IMR-90 (cell line): ENCODE measurements around the gene GGN. TPM values are rescaled to one million over a fixed set of nuclear protein-coding genes. Genes with fewer than 3 reads are reported as not detected.

Experiments
- ATAC-seq: fragments of 200-7000 bp; cut with Tn5 transposase; 2 replicates; pipeline ENCODE4 v1.9.1; 2020; ENCODE audit warnings: low read depth, mild to moderate bottlenecking, moderate library complexity
- BruUV-seq: library from RNA; stranded (reverse); fragments of 400-500 nt; replicated peaks from 2 replicates; lab custom pipeline; 2021; lab: Mats Ljungman, UMichigan
- CTCF ChIA-PET: fragments of 300-600 bp; formaldehyde crosslinking; extraction: SDS; loops from one replicate; lab custom pipeline; 2021; ENCODE audit warnings: antibody characterized with exemption; lab: Yijun Ruan, JAX
- POLR2A ChIA-PET: fragments of 300-600 bp; sonication (Branson Sonifier 250); formaldehyde crosslinking; loops from one replicate; lab custom pipeline; 2022; ENCODE audit warnings: antibody characterized with exemption; ENCODE audit not compliant: unreplicated experiment; lab: Charles Lee
- DNase-seq: peaks from one replicate; pipeline ENCODE4 v3.0.0; 2013
- H2AFZ ChIP-seq: replicated peaks from 2 replicates; pipeline ENCODE3; 2013; ENCODE audit warnings: low read length, mild to moderate bottlenecking; ENCODE audit not compliant: poor library complexity
- H2AK5ac ChIP-seq: 2 replicates; pipeline ENCODE4 v1.6.1; 2013; ENCODE audit warnings: low read depth, low read length, inconsistent platforms
- H2AK9ac ChIP-seq: replicated peaks from 2 replicates; pipeline ENCODE3; 2013; ENCODE audit warnings: mild to moderate bottlenecking, low read depth, low read length, moderate library complexity; ENCODE audit not compliant: poor library complexity
- H2BK120ac ChIP-seq: 2 replicates; pipeline ENCODE4 v1.6.1; 2013; ENCODE audit warnings: low read depth, low read length, inconsistent platforms
- H2BK15ac ChIP-seq: 3 replicates; pipeline ENCODE4 v1.6.1; 2013; ENCODE audit warnings: low read depth, low read length, inconsistent platforms
- H2BK20ac ChIP-seq: 2 replicates; pipeline ENCODE4 v1.6.1; 2013; ENCODE audit warnings: low read depth, mild to moderate bottlenecking, inconsistent platforms, low read length, moderate library complexity
- H2BK5ac ChIP-seq: 2 replicates; pipeline ENCODE4 v1.6.1; 2013; ENCODE audit warnings: mild to moderate bottlenecking, low read depth, low read length, inconsistent platforms; ENCODE audit not compliant: poor library complexity, severe bottlenecking
- H3K14ac ChIP-seq: replicated peaks from 2 replicates; pipeline ENCODE4 v1.6.1; 2013; ENCODE audit warnings: low read depth, low read length, inconsistent platforms
- H3K18ac ChIP-seq: 2 replicates; pipeline ENCODE4 v1.6.1; 2013; ENCODE audit warnings: low read depth, low read length, control low read depth
- H3K23ac ChIP-seq: 2 replicates; pipeline ENCODE4 v1.6.1; 2013; ENCODE audit warnings: low read depth, low read length, inconsistent platforms
- H3K27ac ChIP-seq: 2 replicates; pipeline ENCODE4 v1.5.1; 2013; ENCODE audit warnings: mild to moderate bottlenecking, control low read depth, low read length; ENCODE audit not compliant: insufficient read depth
- H3K27me3 ChIP-seq: 2 replicates; pipeline ENCODE4 v1.6.1; 2013; ENCODE audit warnings: low read length; ENCODE audit not compliant: control insufficient read depth, insufficient read depth
- H3K36me3 ChIP-seq: 2 replicates; pipeline ENCODE4 v1.6.1; 2013; ENCODE audit warnings: low read length, mixed read lengths; ENCODE audit not compliant: control insufficient read depth, insufficient read depth
- H3K4ac ChIP-seq: 2 replicates; pipeline ENCODE4 v1.6.1; 2013; ENCODE audit warnings: low read depth, low read length, inconsistent platforms
- H3K4me1 ChIP-seq: 2 replicates; pipeline ENCODE4 v1.6.1; 2013; ENCODE audit warnings: low read length, mixed read lengths; ENCODE audit not compliant: control insufficient read depth, insufficient read depth
- H3K4me2 ChIP-seq: 2 replicates; pipeline ENCODE4 v1.6.1; 2013; ENCODE audit warnings: low read depth, mild to moderate bottlenecking, control low read depth, low read length, moderate library complexity
- H3K4me3 ChIP-seq: 2 replicates; pipeline ENCODE4 v1.5.1; 2013; ENCODE audit warnings: low read depth, mild to moderate bottlenecking, control low read depth, low read length, moderate library complexity; ENCODE audit not compliant: insufficient read depth
- H3K56ac ChIP-seq: 2 replicates; pipeline ENCODE4 v1.6.1; 2013; ENCODE audit warnings: low read length, inconsistent platforms; ENCODE audit not compliant: insufficient read depth; ENCODE audit errors: extremely low read depth
- H3K79me1 ChIP-seq, 2 experiments: 2 replicates each; pipeline ENCODE4 v1.6.1; 2013; ENCODE audit warnings: low read length in 2 of 2, inconsistent platforms in 1 of 2, low read depth in 1 of 2
- H3K9ac ChIP-seq: 2 replicates; pipeline ENCODE4 v1.6.1; 2013; ENCODE audit warnings: low read depth, low read length, control low read depth
- H3K9me1 ChIP-seq: 2 replicates; pipeline ENCODE4 v1.6.1; 2013; ENCODE audit warnings: low read length, inconsistent platforms; ENCODE audit not compliant: insufficient read depth
- H3K9me3 ChIP-seq: 2 replicates; pipeline ENCODE4 v1.6.1; 2013; ENCODE audit warnings: low read length; ENCODE audit not compliant: control insufficient read depth, insufficient read depth
- H4K20me1 ChIP-seq: 2 replicates; pipeline ENCODE4 v1.6.1; 2013; ENCODE audit warnings: low read length, inconsistent platforms; ENCODE audit not compliant: insufficient read depth
- H4K5ac ChIP-seq: 2 replicates; pipeline ENCODE4 v1.6.1; 2013; ENCODE audit warnings: mild to moderate bottlenecking, low read depth, low read length, control low read depth
- H4K8ac ChIP-seq, 2 experiments: 2 replicates each; pipeline ENCODE4 v1.6.1; 2013; ENCODE audit warnings: low read depth in 2 of 2, low read length in 2 of 2, control low read depth in 1 of 2, inconsistent platforms in 1 of 2
- H4K91ac ChIP-seq: 2 replicates; pipeline ENCODE4 v1.6.1; 2013; ENCODE audit warnings: low read depth, low read length, inconsistent platforms; ENCODE audit not compliant: insufficient read depth
- BHLHE40 ChIP-seq: fragments of 150-350 bp; IDR thresholded peaks from 2 replicates; pipeline ENCODE4 v1.6.1; 2016; ENCODE audit warnings: mild to moderate bottlenecking, low read depth, low read length
- CEBPB ChIP-seq: IDR thresholded peaks from 2 replicates; pipeline ENCODE4 v1.6.1; 2012; ENCODE audit warnings: low read depth, low read length, improper control_type of control experiment
- CHD1 ChIP-seq: IDR thresholded peaks from 2 replicates; pipeline ENCODE4 v1.6.1; 2012; ENCODE audit warnings: low read depth, low read length, improper control_type of control experiment
- NFE2L2 ChIP-seq: fragments of 150-350 bp; IDR thresholded peaks from 2 replicates; pipeline ENCODE4 v1.6.1; 2016; ENCODE audit warnings: low read depth, mild to moderate bottlenecking, low read length
- POLR2A ChIP-seq: IDR thresholded peaks from 2 replicates; pipeline ENCODE4 v1.6.1; 2012; ENCODE audit warnings: mild to moderate bottlenecking, low read depth, low read length
- whole genome bisulfite sequencing, 2 experiments: methylation state at CpG; one replicate each; pipeline versions ENCODE4 v1.1.5 to v1.1.7; 2013; ENCODE audit warnings: missing lambda C conversion rate in 2 of 2; ENCODE audit not compliant: insufficient read length in 1 of 2; ENCODE audit errors: extremely low coverage in 2 of 2; 5-methylcytosine and 5-hydroxymethylcytosine counted together
- dilution Hi-C: fragments of 300-500 bp; cut with HindIII; formaldehyde crosslinking; loops from one replicate; pipeline ENCODE4 v1.14.3; 2018; ENCODE audit warnings: low sequenced_read_pairs; ENCODE audit not compliant: unreplicated experiment
- in situ Hi-C: fragments of 300-500 bp; cut with MboI; formaldehyde crosslinking; loops from 3 replicates; pipeline ENCODE4 v1.14.3; 2019; ENCODE audit warnings: low sequenced_read_pairs, inconsistent platforms, mixed read lengths
- intact Hi-C: fragments of 100-400 bp; cut with micrococcal nuclease; formaldehyde crosslinking; loops from 2 replicates; pipeline ENCODE4 v1.10.0; 2022
- polyA plus RNA-seq, 3 experiments: library from polyadenylated mRNA; depleted of rRNA; stranded (reverse); fragments of >200 nt; gene quantifications; 2 replicates each; pipeline ENCODE4 v1.2.3, GENCODE V29; 2012; ENCODE audit warnings: low replicate concordance in 1 of 3
- total RNA-seq: library from RNA; depleted of rRNA; stranded (reverse); fragments of >200 nt; gene quantifications from 2 replicates; pipeline ENCODE4 v1.2.3, GENCODE V29; 2012
- TF ChIP-seq, protein P1 (sequence below): conservative IDR thresholded peaks from 2 replicates; pipeline ENCODE4 v1.5.1; 2012; ENCODE audit warnings: mild to moderate bottlenecking, low read depth, low read length, improper control_type of control experiment
- TF ChIP-seq, protein P2 (sequence below): fragments of 150-350 bp; IDR thresholded peaks from 2 replicates; pipeline ENCODE4 v1.6.1; 2017; ENCODE audit warnings: mild to moderate bottlenecking, antibody characterized with exemption, low read length, low read depth
- TF ChIP-seq, protein P3 (sequence below): fragments of 150-350 bp; IDR thresholded peaks from 2 replicates; pipeline ENCODE4 v1.6.1; 2016; ENCODE audit warnings: low read depth, mild to moderate bottlenecking, low read length, moderate library complexity, borderline replicate concordance

GGN gene
- total and polyA plus RNA-seq, 2 of the 4 experiments (the other 2 are of a cell fraction) = under 0.01 to 0.65 TPM

DNA sequence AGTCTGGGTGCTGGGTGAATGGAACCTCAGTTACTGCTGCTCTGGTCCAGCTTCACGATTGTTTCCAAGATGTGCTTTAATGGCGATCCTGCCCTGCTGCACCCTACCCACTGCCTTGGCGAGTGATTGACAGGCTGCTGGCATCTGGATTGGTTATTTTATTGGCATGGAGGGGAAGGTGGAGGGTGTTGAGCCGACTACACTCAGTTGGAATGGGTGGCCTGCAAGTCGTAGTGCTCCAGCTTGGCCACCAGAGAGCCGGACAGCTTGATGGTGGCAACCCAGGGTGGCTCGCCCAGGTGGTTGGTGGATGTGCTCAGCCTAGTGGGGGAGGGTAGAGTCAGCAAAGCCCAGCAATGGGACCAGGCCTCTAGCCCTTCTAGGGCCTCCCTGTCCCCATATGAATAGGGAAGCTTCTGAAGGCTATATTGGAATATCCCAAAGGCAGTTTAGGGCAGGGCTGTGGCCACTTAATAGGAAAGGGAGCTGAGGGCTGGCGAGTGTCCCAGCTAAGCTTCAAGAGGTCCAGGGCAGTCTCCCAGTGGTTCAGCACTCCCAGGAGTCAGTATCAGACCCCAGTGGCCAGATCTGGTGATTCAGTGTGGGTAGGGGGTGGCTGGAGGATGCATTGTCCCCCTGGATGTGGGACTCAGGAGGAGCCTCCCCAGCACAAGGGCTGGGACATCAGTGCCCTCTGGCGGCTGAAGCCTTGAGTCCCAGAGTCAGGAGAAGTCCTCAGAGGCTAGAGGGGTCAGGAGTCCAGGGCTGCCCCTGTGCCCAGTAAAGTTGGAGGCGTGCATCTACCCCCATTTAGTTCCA, 3.4 kb downstream of the GGN start (continued):
- TF ChIP-seq CHD1 (no peak), BHLHE40 (no peak)

DNA sequence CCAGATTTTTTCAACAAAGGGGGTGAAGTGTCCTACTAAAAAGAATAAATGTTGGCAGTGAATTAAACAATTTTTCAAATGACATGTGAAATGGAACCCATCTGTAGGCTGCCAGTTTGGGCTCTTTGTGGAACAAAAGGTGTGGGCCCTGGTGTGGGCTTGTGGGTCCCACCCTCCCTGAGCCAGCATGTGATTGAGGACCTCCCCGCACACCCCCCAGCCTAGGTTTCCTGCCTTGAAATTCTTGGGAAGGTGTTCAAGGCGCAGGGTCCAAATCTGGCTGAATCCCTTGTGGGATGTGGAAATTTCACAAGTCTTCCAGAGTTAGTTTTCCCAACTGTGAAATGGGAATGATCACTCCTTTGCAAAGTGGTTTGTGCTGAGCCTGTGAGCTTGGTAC, 4.1 kb downstream of the GGN start:
- in situ Hi-C loops (no loop called here), dilution Hi-C loops (no loop called here), intact Hi-C loops (no loop called here)
- no peak overlapping the region for H2BK15ac ChIP-seq
- CTCF ChIA-PET = interaction anchor here (1.9 kb wide), 1 partner anchor 8 kb away, joined by 5 read pairs; no protein-coding TSS in a partner anchor
- no peak overlapping the region for H3K14ac ChIP-seq
- H2BK5ac ChIP-seq = no peak overlapping the region
- H3K36me3 ChIP-seq = peaks cover 53% of the 10 kb centered on the region
- H2BK20ac ChIP-seq = no peak overlapping the region
- H3K79me1 ChIP-seq = peaks cover 13 to 55% of the 10 kb centered on the region in 2 experiments; a peak in 3 of 4 replicates
- WGBS, 2 experiments = no CpG with 5 or more reads among the region's 2 CpGs
- no peak overlapping the region for H3K4me3 ChIP-seq
- H3K23ac ChIP-seq = no peak overlapping the region
- H3K56ac ChIP-seq = no peak overlapping the region
- no peak overlapping the region for H3K9ac ChIP-seq
- no peak overlapping the region for H3K27ac ChIP-seq
- TF ChIP-seq NFE2L2 (no peak), POLR2A (no peak), CEBPB (no peak)
- TF ChIP-seq, protein P1, sequence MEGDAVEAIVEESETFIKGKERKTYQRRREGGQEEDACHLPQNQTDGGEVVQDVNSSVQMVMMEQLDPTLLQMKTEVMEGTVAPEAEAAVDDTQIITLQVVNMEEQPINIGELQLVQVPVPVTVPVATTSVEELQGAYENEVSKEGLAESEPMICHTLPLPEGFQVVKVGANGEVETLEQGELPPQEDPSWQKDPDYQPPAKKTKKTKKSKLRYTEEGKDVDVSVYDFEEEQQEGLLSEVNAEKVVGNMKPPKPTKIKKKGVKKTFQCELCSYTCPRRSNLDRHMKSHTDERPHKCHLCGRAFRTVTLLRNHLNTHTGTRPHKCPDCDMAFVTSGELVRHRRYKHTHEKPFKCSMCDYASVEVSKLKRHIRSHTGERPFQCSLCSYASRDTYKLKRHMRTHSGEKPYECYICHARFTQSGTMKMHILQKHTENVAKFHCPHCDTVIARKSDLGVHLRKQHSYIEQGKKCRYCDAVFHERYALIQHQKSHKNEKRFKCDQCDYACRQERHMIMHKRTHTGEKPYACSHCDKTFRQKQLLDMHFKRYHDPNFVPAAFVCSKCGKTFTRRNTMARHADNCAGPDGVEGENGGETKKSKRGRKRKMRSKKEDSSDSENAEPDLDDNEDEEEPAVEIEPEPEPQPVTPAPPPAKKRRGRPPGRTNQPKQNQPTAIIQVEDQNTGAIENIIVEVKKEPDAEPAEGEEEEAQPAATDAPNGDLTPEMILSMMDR = no peak
- TF ChIP-seq, protein P2, sequence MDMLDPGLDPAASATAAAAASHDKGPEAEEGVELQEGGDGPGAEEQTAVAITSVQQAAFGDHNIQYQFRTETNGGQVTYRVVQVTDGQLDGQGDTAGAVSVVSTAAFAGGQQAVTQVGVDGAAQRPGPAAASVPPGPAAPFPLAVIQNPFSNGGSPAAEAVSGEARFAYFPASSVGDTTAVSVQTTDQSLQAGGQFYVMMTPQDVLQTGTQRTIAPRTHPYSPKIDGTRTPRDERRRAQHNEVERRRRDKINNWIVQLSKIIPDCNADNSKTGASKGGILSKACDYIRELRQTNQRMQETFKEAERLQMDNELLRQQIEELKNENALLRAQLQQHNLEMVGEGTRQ = no peak
- TF ChIP-seq, protein P3, sequence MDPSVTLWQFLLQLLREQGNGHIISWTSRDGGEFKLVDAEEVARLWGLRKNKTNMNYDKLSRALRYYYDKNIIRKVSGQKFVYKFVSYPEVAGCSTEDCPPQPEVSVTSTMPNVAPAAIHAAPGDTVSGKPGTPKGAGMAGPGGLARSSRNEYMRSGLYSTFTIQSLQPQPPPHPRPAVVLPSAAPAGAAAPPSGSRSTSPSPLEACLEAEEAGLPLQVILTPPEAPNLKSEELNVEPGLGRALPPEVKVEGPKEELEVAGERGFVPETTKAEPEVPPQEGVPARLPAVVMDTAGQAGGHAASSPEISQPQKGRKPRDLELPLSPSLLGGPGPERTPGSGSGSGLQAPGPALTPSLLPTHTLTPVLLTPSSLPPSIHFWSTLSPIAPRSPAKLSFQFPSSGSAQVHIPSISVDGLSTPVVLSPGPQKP = no peak
- no peaks in the 10 kb centered on the region for H3K9me3 ChIP-seq
- BruUV-seq = no TSS peak
- H3K27me3 ChIP-seq = no peaks in the 10 kb centered on the region
- H3K4ac ChIP-seq = no peak overlapping the region
- DNase-seq (no peak), ATAC-seq (no peak)
- no peak overlapping the region for H2AFZ ChIP-seq
- POLR2A ChIA-PET = no interaction called here
- no peak overlapping the region for H4K91ac ChIP-seq
- no peak overlapping the region for H3K18ac ChIP-seq
- H3K4me2 ChIP-seq = no peak overlapping the region
- H2BK120ac ChIP-seq = no peak overlapping the region
- peaks cover 4% of the 10 kb centered on the region for H3K4me1 ChIP-seq
- H3K9me1 ChIP-seq = peaks cover 14% of the 10 kb centered on the region
- no peak overlapping the region for H4K8ac ChIP-seq
- no peak overlapping the region for H2AK5ac ChIP-seq
- peaks cover 34% of the 10 kb centered on the region for H4K20me1 ChIP-seq
- H2AK9ac ChIP-seq = no peak overlapping the region
- H4K5ac ChIP-seq = no peak overlapping the region
